Peyer's patch (tissue), 4 donors: ENCODE measurements around the gene MAD1L1.

Experiments used
- CTCF ChIP-seq, 6 experiments: fragments of 450-650 bp in 4 of 6; fragments of 200-600 bp in 2 of 6; sonication (generic) in 1 of 6; IDR thresholded peaks; one replicate each; pipeline ENCODE4 v1.5.1; 2017 to 2019; ENCODE audit warnings: antibody characterized with exemption in 6 of 6, mild to moderate bottlenecking in 3 of 6, moderate library complexity in 1 of 6
- POLR2A ChIP-seq, 2 donors: fragments of 450-650 bp; IDR thresholded peaks; one replicate each; pipeline ENCODE4 v1.5.1; 2017; ENCODE audit warnings: antibody characterized with exemption in 2 of 2, mild to moderate bottlenecking in 2 of 2, moderate library complexity in 2 of 2

- no peak for TF ChIP-seq POLR2A (IDR thresholded peaks at IDR 0.05)
- TF ChIP-seq CTCF (IDR thresholded peaks at IDR 0.05), result no peak
These were observed 285.0 kb downstream of the MAD1L1 start for GRCh38 chr7:1947586-1948217.
